Measurements from ENCODE around the gene ZNF485. TPM values are rescaled to one million over a fixed set of nuclear protein-coding genes. Genes with fewer than 3 reads are reported as not detected.
"Not testable (repeated sequence)": the region's sequence is repeated elsewhere in the genome, so short reads cannot be mapped to it uniquely, and the experiment has no call there.

Gene ZNF485
- total RNA-seq, 1 experiment from 2014 or later: 7.2 TPM

- H3K9me3 ChIP-seq (ENCODE audit: low read depth, low read length, poor library complexity, severe bottlenecking): peaks cover 5% of the 10 kb centered on the region
- no peak overlapping the region for H3K4me3 ChIP-seq (ENCODE audit: low read depth, low read length, poor library complexity, severe bottlenecking)
- ChIA-PET CTCF (no interaction called here), POLR2A (ENCODE audit: low non-redundant PET) (no interaction called here)
- no peak for TF ChIP-seq EZH2 (IDR thresholded peaks at IDR 0.05; ENCODE audit: borderline replicate concordance, low read depth, low read length, poor library complexity, severe bottlenecking)
- H3K27me3 ChIP-seq (replicated peaks; ENCODE audit: insufficient read depth, low read depth, low read length, poor library complexity): no peaks in the 10 kb centered on the region
- intact Hi-C loops (cut with micrococcal nuclease; ENCODE audit: unreplicated experiment): no loop called here
- no TSS peak for BruUV-seq (replicated peaks)
- no peak for DNase-seq (ENCODE audit: low spot score)
- H3K4me1 ChIP-seq (ENCODE audit: insufficient read depth, low read length, poor library complexity, severe bottlenecking): no peaks in the 10 kb centered on the region
- no peaks in the 10 kb centered on the region for H3K36me3 ChIP-seq (ENCODE audit: insufficient read depth, low read length, poor library complexity, severe bottlenecking)
- no peak overlapping the region for H3K27ac ChIP-seq (ENCODE audit: low read depth, low read length, poor library complexity, severe bottlenecking)
Observed at GRCh38 chr10:43596546-43596945, 9.7 kb upstream of the ZNF485 start.

GRCh38 chr10:43598446-43598845 is 7.8 kb upstream of the ZNF485 start:
- intact Hi-C loops (cut with micrococcal nuclease; ENCODE audit: unreplicated experiment): no loop called here
- ChIA-PET POLR2A (ENCODE audit: low non-redundant PET) (no interaction called here), CTCF (no interaction called here)
- no peaks in the 10 kb centered on the region for H3K9me3 ChIP-seq (ENCODE audit: low read depth, low read length, poor library complexity, severe bottlenecking)
- H3K27me3 ChIP-seq (replicated peaks; ENCODE audit: insufficient read depth, low read depth, low read length, poor library complexity): no peaks in the 10 kb centered on the region
- H3K27ac ChIP-seq (ENCODE audit: low read depth, low read length, poor library complexity, severe bottlenecking): no peak overlapping the region
- no peak for TF ChIP-seq CTCF (conservative IDR thresholded peaks at IDR 0.05; ENCODE audit: low read depth, low read length)
- no peak for TF ChIP-seq EZH2 (IDR thresholded peaks at IDR 0.05; ENCODE audit: borderline replicate concordance, low read depth, low read length, poor library complexity, severe bottlenecking)
- no TSS peak for BruUV-seq (replicated peaks)
- no peaks in the 10 kb centered on the region for H3K4me1 ChIP-seq (ENCODE audit: insufficient read depth, low read length, poor library complexity, severe bottlenecking)
- H3K36me3 ChIP-seq (ENCODE audit: insufficient read depth, low read length, poor library complexity, severe bottlenecking): no peaks in the 10 kb centered on the region
- H3K4me3 ChIP-seq (ENCODE audit: low read depth, low read length, poor library complexity, severe bottlenecking): no peak overlapping the region
- no peak for DNase-seq (ENCODE audit: low spot score)

GRCh38 chr10:43599333-43599732 is 6.9 kb upstream of the ZNF485 start:
- intact Hi-C loops (cut with micrococcal nuclease; ENCODE audit: unreplicated experiment): no loop called here
- no peak for TF ChIP-seq CTCF (conservative IDR thresholded peaks at IDR 0.05; ENCODE audit: low read depth, low read length)
- no peak for TF ChIP-seq EZH2 (IDR thresholded peaks at IDR 0.05; ENCODE audit: borderline replicate concordance, low read depth, low read length, poor library complexity, severe bottlenecking)
- Histone ChIP-seq H3K9me3 (ENCODE audit: low read depth, low read length, poor library complexity, severe bottlenecking) (no peaks in the 10 kb centered on the region), H3K27ac (ENCODE audit: low read depth, low read length, poor library complexity, severe bottlenecking) (no peak overlapping the region), H3K4me1 (ENCODE audit: insufficient read depth, low read length, poor library complexity, severe bottlenecking) (no peaks in the 10 kb centered on the region), H3K4me3 (ENCODE audit: low read depth, low read length, poor library complexity, severe bottlenecking) (no peak overlapping the region), H3K27me3 (replicated peaks; ENCODE audit: insufficient read depth, low read depth, low read length, poor library complexity) (no peaks in the 10 kb centered on the region), H3K36me3 (ENCODE audit: insufficient read depth, low read length, poor library complexity, severe bottlenecking) (no peaks in the 10 kb centered on the region)
- no peak for DNase-seq (ENCODE audit: low spot score)
- CTCF ChIA-PET: no interaction called here
- POLR2A ChIA-PET (ENCODE audit: low non-redundant PET): no interaction called here
- no TSS peak for BruUV-seq (replicated peaks)

GRCh38 chr10:43601576-43601975 is 4.7 kb upstream of the ZNF485 start:
- DNase-seq (ENCODE audit: low spot score); POLR2A ChIA-PET (ENCODE audit: low non-redundant PET); intact Hi-C loops (cut with micrococcal nuclease; ENCODE audit: unreplicated experiment); H3K4me3 ChIP-seq (ENCODE audit: low read depth, low read length, poor library complexity, severe bottlenecking); BruUV-seq (replicated peaks); H3K4me1 ChIP-seq (ENCODE audit: insufficient read depth, low read length, poor library complexity, severe bottlenecking); H3K27me3 ChIP-seq (replicated peaks; ENCODE audit: insufficient read depth, low read depth, low read length, poor library complexity); CTCF ChIA-PET; H3K9me3 ChIP-seq (ENCODE audit: low read depth, low read length, poor library complexity, severe bottlenecking); H3K36me3 ChIP-seq (ENCODE audit: insufficient read depth, low read length, poor library complexity, severe bottlenecking); H3K27ac ChIP-seq (ENCODE audit: low read depth, low read length, poor library complexity, severe bottlenecking): not testable (repeated sequence)

Measured in A673 (cell line).